Activated CD8-positive, alpha-beta T cell treated with anti-CD3 and anti-CD28 coated beads for 36 hours (primary cell): ENCODE measurements around the gene APOBEC2. TPM values are rescaled to one million over a fixed set of nuclear protein-coding genes. Genes with fewer than 3 reads are reported as not detected.

Source experiments
- ATAC-seq: fragments of 200-7000 bp; cut with Tn5 transposase; one replicate; pipeline ENCODE4 v1.10.0; 2021; ENCODE audit warnings: mild to moderate bottlenecking, moderate library complexity
- CTCF ChIA-PET: fragments of 350-600 bp; sonication (Branson Sonifier 250); formaldehyde crosslinking; loops from one replicate; lab custom pipeline; 2021; ENCODE audit warnings: antibody characterized with exemption; lab: Charles Lee
- POLR2A ChIA-PET: fragments of 350-600 bp; sonication (Branson Sonifier 250); formaldehyde crosslinking; loops from one replicate; lab custom pipeline; 2021; ENCODE audit warnings: antibody characterized with exemption; lab: Charles Lee
- DNase-seq: peaks from one replicate; pipeline ENCODE4 v3.0.0-alpha.2; 2020
- H3K27ac Mint-ChIP-seq: one replicate; pipeline ENCODE4 v1.8.0; 2021; ENCODE audit warnings: mild to moderate bottlenecking, mixed read lengths
- H3K27me3 Mint-ChIP-seq: one replicate; pipeline ENCODE4 v1.8.0; 2021; ENCODE audit warnings: mixed read lengths
- H3K36me3 Mint-ChIP-seq: one replicate; pipeline ENCODE4 v1.8.0; 2021; ENCODE audit warnings: low read depth, mixed read lengths
- H3K4me1 Mint-ChIP-seq: one replicate; pipeline ENCODE4 v1.8.0; 2021; ENCODE audit warnings: low read depth, mixed read lengths
- H3K4me3 Mint-ChIP-seq: one replicate; pipeline ENCODE4 v1.8.0; 2021; ENCODE audit warnings: mild to moderate bottlenecking, moderate library complexity, mixed read lengths
- H3K9me3 Mint-ChIP-seq: one replicate; pipeline ENCODE4 v1.8.0; 2021; ENCODE audit warnings: mixed read lengths
- intact Hi-C: fragments of 100-400 bp; cut with micrococcal nuclease; formaldehyde crosslinking; loops from one replicate; pipeline ENCODE4 v1.10.0; 2022
- total RNA-seq, 2 experiments: library from RNA; stranded (reverse); gene quantifications; one replicate each; pipeline ENCODE4 v1.2.3, GENCODE V29; 2021
- TF ChIP-seq, protein P1 (sequence below): fragments of 200-600 bp; IDR thresholded peaks from one replicate; pipeline ENCODE4 v1.8.0; 2022; ENCODE audit warnings: antibody characterized with exemption, mild to moderate bottlenecking

The APOBEC2 gene
- total RNA-seq, 2 experiments from 2014 or later, result not detected

DNA sequence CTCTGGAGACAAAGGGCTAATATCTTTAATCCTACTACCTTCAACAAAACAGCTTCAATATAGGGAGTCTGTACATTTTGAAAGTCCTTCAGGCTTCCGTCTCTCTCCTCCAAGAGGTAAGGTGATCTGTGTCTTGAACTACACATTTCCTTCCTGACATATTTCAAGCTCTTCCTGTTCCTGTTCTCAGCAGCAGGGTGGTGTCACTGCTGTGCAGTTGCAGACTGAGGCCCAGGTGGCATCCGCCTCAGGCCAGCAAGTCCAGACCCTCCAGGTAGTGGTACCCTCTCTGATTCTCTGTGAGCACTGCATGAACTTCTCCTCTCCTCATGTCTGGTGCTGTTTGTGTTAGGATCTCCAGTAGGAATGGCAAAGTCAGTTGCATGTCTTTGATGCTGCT is 27.6 kb downstream of the APOBEC2 start:
- Mint-ChIP-seq H3K36me3 (peaks cover 49% of the 10 kb centered on the region), H3K27ac (peak overlapping the region; percentile 83), H3K4me1 (peaks cover 59% of the 10 kb centered on the region), H3K4me3 (peak overlapping the region; percentile 33), H3K9me3 (no peaks in the 10 kb centered on the region), H3K27me3 (no peaks in the 10 kb centered on the region)
- DNase-seq, result peak; percentile 17
- POLR2A ChIA-PET, result no interaction called here
- CTCF ChIA-PET, result interaction anchor here (0.6 to 1.9 kb wide), 4 partner anchors 11 to 102 kb away, joined by 3 to 7 read pairs (median 5); no protein-coding TSS in a partner anchor
- ATAC-seq, result peak; percentile 73
- TF ChIP-seq, protein P1, sequence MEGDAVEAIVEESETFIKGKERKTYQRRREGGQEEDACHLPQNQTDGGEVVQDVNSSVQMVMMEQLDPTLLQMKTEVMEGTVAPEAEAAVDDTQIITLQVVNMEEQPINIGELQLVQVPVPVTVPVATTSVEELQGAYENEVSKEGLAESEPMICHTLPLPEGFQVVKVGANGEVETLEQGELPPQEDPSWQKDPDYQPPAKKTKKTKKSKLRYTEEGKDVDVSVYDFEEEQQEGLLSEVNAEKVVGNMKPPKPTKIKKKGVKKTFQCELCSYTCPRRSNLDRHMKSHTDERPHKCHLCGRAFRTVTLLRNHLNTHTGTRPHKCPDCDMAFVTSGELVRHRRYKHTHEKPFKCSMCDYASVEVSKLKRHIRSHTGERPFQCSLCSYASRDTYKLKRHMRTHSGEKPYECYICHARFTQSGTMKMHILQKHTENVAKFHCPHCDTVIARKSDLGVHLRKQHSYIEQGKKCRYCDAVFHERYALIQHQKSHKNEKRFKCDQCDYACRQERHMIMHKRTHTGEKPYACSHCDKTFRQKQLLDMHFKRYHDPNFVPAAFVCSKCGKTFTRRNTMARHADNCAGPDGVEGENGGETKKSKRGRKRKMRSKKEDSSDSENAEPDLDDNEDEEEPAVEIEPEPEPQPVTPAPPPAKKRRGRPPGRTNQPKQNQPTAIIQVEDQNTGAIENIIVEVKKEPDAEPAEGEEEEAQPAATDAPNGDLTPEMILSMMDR, result no peak
- intact Hi-C loops, result no loop called here

DNA sequence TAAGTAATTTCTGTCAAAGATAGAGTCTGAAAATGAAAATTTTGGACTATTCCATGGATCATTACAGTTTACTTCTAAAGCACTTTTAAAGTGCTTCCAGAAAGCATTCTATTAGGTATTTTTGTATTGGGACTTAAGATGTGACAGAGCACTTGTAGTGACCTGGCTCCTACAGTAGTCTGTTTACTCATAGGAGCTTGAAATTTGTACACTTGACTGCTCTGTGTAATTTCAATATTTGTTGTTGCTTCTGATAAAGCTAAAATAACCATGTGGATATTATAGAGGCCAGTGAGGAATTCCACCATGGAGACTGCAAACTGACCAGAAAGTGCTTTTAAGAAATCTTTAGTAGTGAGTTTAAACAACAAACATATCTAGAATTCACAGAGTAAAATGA is 30.1 kb downstream of the APOBEC2 start:
- Mint-ChIP-seq H3K36me3 (peaks cover 56% of the 10 kb centered on the region), H3K4me1 (peaks cover 42% of the 10 kb centered on the region), H3K4me3 (no peak overlapping the region), H3K27me3 (no peaks in the 10 kb centered on the region), H3K9me3 (no peaks in the 10 kb centered on the region), H3K27ac (no peak overlapping the region)
- TF ChIP-seq, protein P1, result no peak
- no peak for ATAC-seq
- POLR2A ChIA-PET, result no interaction called here
- intact Hi-C loops, result no loop called here
- CTCF ChIA-PET, result interaction anchor here (1.0 kb wide), 1 partner anchor 9 kb away, joined by 4 read pairs; no protein-coding TSS in a partner anchor
- DNase-seq, result no peak

DNA sequence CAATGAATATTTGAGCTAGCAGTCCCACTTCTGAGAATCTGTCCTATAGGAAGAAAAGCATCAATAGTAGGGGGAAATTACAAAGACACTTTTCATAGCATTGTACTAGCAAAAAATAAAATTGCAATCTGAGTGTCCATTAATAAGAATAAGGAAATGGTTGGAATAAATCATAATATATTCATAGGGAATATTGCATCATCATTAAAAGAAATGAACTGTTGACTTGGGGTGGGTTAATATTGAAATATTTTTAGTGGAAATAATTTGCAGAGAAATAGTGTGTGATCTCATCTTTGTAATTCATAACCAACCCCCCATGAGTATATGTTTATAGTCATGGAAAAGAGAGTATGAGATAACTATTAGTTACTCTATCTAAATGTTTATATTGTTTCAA is 32.2 kb downstream of the APOBEC2 start:
- POLR2A ChIA-PET, result interaction anchor here (0.7 kb wide), 1 partner anchor 1341 kb away, joined by 3 read pairs; no protein-coding TSS in a partner anchor
- CTCF ChIA-PET, result interaction anchor here (0.7 kb wide), 1 partner anchor 9 kb away, joined by 3 read pairs; no protein-coding TSS in a partner anchor
- intact Hi-C loops, result no loop called here
- Mint-ChIP-seq H3K4me3 (no peak overlapping the region), H3K9me3 (no peaks in the 10 kb centered on the region), H3K36me3 (peaks cover 52% of the 10 kb centered on the region), H3K4me1 (peaks cover 27% of the 10 kb centered on the region), H3K27me3 (no peaks in the 10 kb centered on the region), H3K27ac (no peak overlapping the region)
- ATAC-seq (no peak), DNase-seq (no peak)
- TF ChIP-seq, protein P1, result no peak

DNA sequence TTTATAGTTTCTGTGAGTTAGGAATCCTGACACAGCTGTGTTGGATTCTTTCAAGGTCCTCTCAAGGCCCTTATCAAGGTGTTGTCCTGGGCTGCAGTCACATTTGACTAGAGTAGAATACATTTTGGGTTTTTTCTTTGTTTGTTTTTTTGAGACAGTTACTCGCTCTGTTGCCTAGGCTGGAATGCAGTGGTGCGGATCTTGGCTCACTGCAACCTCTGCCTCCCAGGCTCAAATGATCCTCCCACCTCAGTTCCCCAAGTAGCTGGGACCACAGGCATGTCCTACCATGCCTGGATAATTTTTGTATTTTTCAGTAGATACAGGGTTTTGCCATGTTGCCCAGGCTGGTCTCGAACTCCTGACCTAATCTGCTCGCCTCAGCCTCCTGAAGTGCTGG is 35.4 kb downstream of the APOBEC2 start:
- peaks cover 6% of the 10 kb centered on the region for H3K4me1 Mint-ChIP-seq
- H3K4me3 Mint-ChIP-seq, result no peak overlapping the region
- ChIA-PET CTCF (interaction anchor here (0.6 to 2.4 kb wide), 2 partner anchors 12 to 53 kb away, joined by 3 to 7 read pairs; no protein-coding TSS in a partner anchor), POLR2A (no interaction called here)
- H3K27ac Mint-ChIP-seq, result no peak overlapping the region
- ATAC-seq, result no peak
- intact Hi-C loops, result no loop called here
- H3K36me3 Mint-ChIP-seq, result peaks cover 51% of the 10 kb centered on the region
- no peaks in the 10 kb centered on the region for H3K9me3 Mint-ChIP-seq
- no peaks in the 10 kb centered on the region for H3K27me3 Mint-ChIP-seq
- no peak for DNase-seq
- TF ChIP-seq, protein P1, result no peak
